ENCODE measurements around the gene TAF9.

TAF9 gene, protein sequence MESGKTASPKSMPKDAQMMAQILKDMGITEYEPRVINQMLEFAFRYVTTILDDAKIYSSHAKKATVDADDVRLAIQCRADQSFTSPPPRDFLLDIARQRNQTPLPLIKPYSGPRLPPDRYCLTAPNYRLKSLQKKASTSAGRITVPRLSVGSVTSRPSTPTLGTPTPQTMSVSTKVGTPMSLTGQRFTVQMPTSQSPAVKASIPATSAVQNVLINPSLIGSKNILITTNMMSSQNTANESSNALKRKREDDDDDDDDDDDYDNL

DNA sequence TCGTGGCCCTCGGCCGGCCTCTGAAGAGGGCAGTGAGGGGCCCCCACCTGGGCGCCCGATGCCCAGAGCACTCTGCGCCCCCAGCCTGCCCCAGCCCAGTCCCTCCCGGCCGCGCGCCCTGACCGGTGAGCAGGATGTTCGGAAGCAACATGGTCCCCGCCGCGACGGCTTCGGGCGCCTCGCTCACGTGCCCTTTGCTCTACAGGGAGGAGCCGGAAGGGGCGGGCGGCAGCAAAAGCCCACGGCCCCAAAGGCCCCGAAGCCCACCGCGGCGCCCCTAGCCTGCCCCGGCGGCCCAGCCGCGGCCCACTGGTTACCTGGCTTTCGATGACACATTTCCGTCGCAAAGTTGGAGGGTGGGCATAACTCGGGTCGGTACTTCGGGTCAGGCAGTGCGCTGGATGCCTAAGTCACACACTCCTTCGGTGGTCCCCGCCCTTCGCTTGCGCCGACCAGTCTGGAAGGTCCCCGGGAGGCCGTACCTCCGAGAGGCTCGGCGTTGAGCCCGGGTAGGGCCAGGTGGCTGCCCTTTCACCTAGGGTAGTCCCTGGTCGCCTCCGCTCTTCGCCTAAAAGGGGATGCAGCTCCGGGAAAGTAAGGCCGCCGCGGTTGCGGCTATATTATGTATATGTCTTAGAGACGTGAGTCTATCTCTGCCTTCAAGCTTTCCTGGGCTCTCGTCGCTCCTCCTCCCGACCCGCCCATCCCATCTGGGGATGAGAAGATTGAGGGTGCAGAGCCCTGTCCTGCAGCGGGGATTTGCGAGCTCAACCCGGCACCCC lies at the start of gene TAF9, which contains the start of the genes AK6 and RAD17:
Gene TAF9 (minus strand): TSS at position 181 of the 782 bp plus-strand sequence. CDS start 3,783 bp downstream, outside the sequence.
Gene AK6 (minus strand): TSS at position 181 of the 782 bp plus-strand sequence. CDS start 30 bp downstream, at position 151.
Gene RAD17 (plus strand): TSS at position 479 of the 782 bp plus-strand sequence. CDS start 2,391 bp downstream, outside the sequence.
- TF ChIP-seq, protein P1, sequence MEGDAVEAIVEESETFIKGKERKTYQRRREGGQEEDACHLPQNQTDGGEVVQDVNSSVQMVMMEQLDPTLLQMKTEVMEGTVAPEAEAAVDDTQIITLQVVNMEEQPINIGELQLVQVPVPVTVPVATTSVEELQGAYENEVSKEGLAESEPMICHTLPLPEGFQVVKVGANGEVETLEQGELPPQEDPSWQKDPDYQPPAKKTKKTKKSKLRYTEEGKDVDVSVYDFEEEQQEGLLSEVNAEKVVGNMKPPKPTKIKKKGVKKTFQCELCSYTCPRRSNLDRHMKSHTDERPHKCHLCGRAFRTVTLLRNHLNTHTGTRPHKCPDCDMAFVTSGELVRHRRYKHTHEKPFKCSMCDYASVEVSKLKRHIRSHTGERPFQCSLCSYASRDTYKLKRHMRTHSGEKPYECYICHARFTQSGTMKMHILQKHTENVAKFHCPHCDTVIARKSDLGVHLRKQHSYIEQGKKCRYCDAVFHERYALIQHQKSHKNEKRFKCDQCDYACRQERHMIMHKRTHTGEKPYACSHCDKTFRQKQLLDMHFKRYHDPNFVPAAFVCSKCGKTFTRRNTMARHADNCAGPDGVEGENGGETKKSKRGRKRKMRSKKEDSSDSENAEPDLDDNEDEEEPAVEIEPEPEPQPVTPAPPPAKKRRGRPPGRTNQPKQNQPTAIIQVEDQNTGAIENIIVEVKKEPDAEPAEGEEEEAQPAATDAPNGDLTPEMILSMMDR (IDR thresholded peaks at IDR 0.05; ENCODE audit: control insufficient read depth, extremely low read depth, insufficient read depth): no peak
- peak; percentile 77 for DNase-seq (ENCODE audit: low read depth)
- peak within 1 kb of the TSS; percentile 80 for H3K4me3 ChIP-seq (ENCODE audit: low read depth, low read length)

DNA sequence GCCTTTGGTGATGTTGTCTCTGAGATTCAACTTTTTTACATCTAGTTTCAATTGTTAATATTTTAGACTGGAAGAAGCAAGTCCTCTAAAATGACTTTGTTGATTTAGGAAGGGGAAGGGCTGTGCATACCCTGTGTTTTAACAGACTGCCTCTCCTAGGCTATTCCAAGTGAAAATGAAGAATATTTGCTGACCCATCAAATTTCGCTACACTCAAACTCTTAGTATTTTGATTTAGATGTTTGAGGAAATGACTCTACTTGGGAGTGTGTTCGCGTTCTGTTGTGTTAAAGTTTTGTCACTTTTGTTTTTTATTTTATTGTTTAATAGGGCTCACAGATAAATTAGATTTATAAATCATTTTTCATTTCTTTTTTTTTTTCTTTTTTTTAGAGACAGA lies 49.2 kb upstream of the TAF9 start:
- no peak overlapping the region for H3K4me3 ChIP-seq (ENCODE audit: low read depth, low read length)
- DNase-seq (ENCODE audit: low read depth): no peak
- TF ChIP-seq, protein P1 (IDR thresholded peaks at IDR 0.05; ENCODE audit: control insufficient read depth, extremely low read depth, insufficient read depth): no peak

DNA sequence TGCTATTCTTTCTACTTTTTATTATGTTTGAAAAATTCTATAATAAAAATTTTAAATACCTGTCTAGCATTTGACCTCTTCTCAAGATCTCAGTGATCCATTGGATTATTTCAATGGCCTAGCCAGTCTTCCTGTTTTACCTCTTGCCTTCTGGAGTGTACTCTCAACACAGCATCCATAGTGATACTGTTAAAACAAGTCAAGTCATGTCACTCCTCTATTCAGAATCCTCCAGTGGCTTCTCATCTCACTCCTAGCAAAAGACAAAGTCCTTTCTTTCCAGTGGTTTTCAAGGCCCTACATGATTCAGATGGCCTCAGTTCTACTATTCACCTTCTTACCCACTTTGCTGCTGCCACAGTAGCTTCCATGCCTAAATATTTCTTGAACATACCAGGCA lies 47.4 kb upstream of the TAF9 start:
- DNase-seq (ENCODE audit: low read depth): no peak
- TF ChIP-seq, protein P1 (IDR thresholded peaks at IDR 0.05; ENCODE audit: control insufficient read depth, extremely low read depth, insufficient read depth): no peak
- H3K4me3 ChIP-seq (ENCODE audit: low read depth, low read length): peak overlapping the region; percentile 82

DNA sequence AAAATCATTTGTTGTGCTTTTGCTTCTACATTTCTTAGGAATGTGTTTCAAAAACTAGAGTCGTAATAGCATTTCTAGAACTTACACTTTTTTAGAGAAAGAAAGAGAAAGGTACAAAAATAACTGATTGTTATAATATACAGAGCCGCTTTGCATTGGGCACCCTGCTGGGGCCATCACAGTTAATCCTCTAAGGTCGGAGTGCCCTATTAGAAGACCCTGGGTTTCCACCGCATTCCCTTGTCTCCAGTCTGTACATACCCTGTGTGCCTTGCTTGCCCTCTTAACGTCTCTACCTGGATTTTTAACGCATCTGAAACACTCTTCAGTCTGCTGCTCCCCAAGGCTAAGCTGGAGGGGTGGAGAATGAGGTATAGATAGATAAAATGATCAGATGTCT lies 46.9 kb upstream of the TAF9 start:
- no peak for DNase-seq (ENCODE audit: low read depth)
- peak overlapping the region; percentile 82 for H3K4me3 ChIP-seq (ENCODE audit: low read depth, low read length)
- TF ChIP-seq, protein P1 (IDR thresholded peaks at IDR 0.05; ENCODE audit: control insufficient read depth, extremely low read depth, insufficient read depth): no peak

DNA sequence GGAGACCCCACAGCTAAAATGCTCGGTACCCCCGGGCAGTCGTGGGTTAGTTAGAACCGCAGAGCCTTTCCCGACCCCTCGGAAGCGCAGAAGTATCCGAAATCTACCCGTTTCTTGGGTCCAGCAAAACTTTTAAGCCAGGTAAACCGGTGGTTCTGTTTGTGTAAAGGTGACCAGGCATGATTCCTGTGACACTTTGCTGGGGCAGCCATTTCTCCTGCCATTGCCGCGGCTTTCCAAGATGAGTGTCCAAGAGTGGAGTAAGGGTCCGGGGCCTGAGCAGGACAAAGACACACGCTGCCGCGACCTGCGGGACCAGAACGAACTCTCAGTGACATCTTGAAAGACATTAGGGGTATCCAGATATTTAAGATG lies 46.3 kb upstream of the TAF9 start:
- TF ChIP-seq, protein P1 (IDR thresholded peaks at IDR 0.05; ENCODE audit: control insufficient read depth, extremely low read depth, insufficient read depth): no peak
- peak overlapping the region; percentile 82 for H3K4me3 ChIP-seq (ENCODE audit: low read depth, low read length)
- DNase-seq (ENCODE audit: low read depth): no peak

DNA sequence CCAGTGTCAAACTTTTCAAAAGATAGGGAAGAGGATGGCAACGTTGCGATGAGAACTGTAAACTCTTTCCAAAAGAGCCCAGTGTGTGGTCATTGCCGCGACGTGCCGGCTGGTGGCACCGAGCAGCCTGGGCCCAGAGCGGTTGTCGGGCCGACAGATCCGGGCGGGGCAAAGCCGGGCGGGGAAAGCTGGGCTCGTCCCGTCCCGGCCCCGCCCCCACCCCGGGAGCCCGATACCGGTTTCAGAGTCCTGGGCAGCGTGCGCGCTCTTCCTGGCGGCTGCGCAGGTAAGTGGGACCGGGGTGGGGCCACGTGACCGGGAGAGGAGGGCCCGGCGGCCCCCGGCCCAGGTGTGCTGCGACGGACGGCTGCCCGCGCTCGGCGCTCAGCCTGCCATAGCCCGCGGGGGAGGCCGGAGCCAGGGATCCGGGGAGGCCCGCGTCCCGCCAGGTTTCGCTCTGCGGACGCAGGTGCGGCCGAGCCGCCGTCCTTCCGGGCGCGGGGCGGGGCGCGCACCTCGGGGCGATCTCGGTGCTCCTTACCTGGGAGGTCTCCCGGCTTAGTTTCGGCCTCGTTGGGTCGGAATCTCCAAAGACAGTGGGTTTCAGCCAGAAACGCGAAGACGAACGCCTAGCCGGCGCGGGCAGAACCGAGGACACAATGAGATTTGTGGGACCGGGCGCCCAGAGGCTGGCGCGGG lies 45.7 kb upstream of the TAF9 start, which contains the start of gene MARVELD2:
Gene MARVELD2 (plus strand): TSS at position 232 of the 699 bp plus-strand sequence. CDS start 4,270 bp downstream, outside the sequence.
- TF ChIP-seq, protein P1 (IDR thresholded peaks at IDR 0.05; ENCODE audit: control insufficient read depth, extremely low read depth, insufficient read depth): peak; percentile 84
- peak within 1 kb of the TSS; percentile 82 for H3K4me3 ChIP-seq (ENCODE audit: low read depth, low read length)
- peak; percentile 79 for DNase-seq (ENCODE audit: low read depth)

Data from LNCaP clone FGC (cell line).